Endothelial cell (in vitro differentiated cells): Measurements from ENCODE around the gene SHISA3. TPM values are rescaled to one million over a fixed set of nuclear protein-coding genes. Genes with fewer than 3 reads are reported as not detected.

Experiments used
- DNase-seq: peaks from one replicate; pipeline ENCODE4 v3.0.0; 2021; ENCODE audit warnings: low spot score
- H3K27ac Mint-ChIP-seq: one replicate; pipeline ENCODE4 v1.8.0; 2021; ENCODE audit warnings: mixed read lengths, inconsistent platforms; ENCODE audit not compliant: unreplicated experiment
- H3K27me3 Mint-ChIP-seq: one replicate; pipeline ENCODE4 v1.8.0; 2021; ENCODE audit warnings: mild to moderate bottlenecking, moderate library complexity, mixed read lengths, inconsistent platforms; ENCODE audit not compliant: unreplicated experiment
- H3K36me3 Mint-ChIP-seq: one replicate; pipeline ENCODE4 v1.8.0; 2021; ENCODE audit warnings: mild to moderate bottlenecking, low read depth, mixed read lengths, inconsistent platforms; ENCODE audit not compliant: unreplicated experiment
- H3K4me1 Mint-ChIP-seq: one replicate; pipeline ENCODE4 v1.8.0; 2021; ENCODE audit warnings: mild to moderate bottlenecking, mixed read lengths, inconsistent platforms; ENCODE audit not compliant: unreplicated experiment
- H3K4me3 Mint-ChIP-seq: one replicate; pipeline ENCODE4 v1.8.0; 2021; ENCODE audit warnings: mild to moderate bottlenecking, mixed read lengths, inconsistent platforms; ENCODE audit not compliant: unreplicated experiment
- H3K9me3 Mint-ChIP-seq: one replicate; pipeline ENCODE4 v1.8.0; 2021; ENCODE audit warnings: mixed read lengths, inconsistent platforms; ENCODE audit not compliant: unreplicated experiment
- CTCF ChIP-seq: fragments of 200-600 bp; sonication (generic); IDR thresholded peaks from one replicate; pipeline ENCODE4 v1.5.0; 2021; ENCODE audit warnings: antibody characterized with exemption; ENCODE audit not compliant: unreplicated experiment
- total RNA-seq: library from RNA; stranded (reverse); fragmentation: NEBNext Ultra II Directional; extraction: Animal tissue kit (Norgen Biotek cat#: 25700); gene quantifications from one replicate; pipeline ENCODE4 v1.2.1, GENCODE V29; 2021; ENCODE audit not compliant: unreplicated experiment

SHISA3 gene
- total RNA-seq, 1 donor from 2014 or later = 0.36 TPM

- peaks cover 2% of the 10 kb centered on the region for H3K27me3 Mint-ChIP-seq
- H3K36me3 Mint-ChIP-seq = peaks cover 10% of the 10 kb centered on the region
- no peaks in the 10 kb centered on the region for H3K9me3 Mint-ChIP-seq
- H3K27ac Mint-ChIP-seq = no peak overlapping the region
- peak overlapping the region; percentile 8 for H3K4me3 Mint-ChIP-seq
- no peak for DNase-seq
- peaks cover 3% of the 10 kb centered on the region for H3K4me1 Mint-ChIP-seq
- TF ChIP-seq CTCF = no peak
Measured at GRCh38 chr4:42440083-42440482, 42.8 kb downstream of the SHISA3 start.

GRCh38 chr4:42442601-42443000 is 45.3 kb downstream of the SHISA3 start:
- DNase-seq = no peak
- Mint-ChIP-seq H3K36me3 (peaks cover 3% of the 10 kb centered on the region), H3K9me3 (no peaks in the 10 kb centered on the region), H3K27ac (no peak overlapping the region), H3K4me3 (no peak overlapping the region), H3K27me3 (peaks cover 2% of the 10 kb centered on the region), H3K4me1 (peaks cover 5% of the 10 kb centered on the region)
- TF ChIP-seq CTCF = no peak

DNA sequence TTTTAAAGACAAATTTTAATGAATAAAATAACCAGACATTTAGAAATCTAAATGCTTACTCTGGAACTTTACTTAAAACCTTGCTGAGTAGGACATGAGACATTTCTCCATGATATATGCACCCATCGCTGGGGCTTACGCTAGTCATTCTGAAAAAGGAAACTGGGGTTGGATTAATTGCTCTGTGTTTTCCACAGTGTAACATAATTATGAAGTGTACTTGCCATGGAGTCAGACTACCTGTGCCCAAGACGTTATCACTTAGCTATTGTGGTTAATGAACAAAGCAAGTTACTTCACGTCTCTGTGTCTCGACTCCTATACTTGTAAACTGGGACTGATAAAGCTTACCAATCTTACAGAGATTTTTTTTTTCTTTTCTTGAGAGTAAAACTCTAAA is 47.8 kb downstream of the SHISA3 start:
- TF ChIP-seq CTCF = no peak
- no peak for DNase-seq
- Mint-ChIP-seq H3K4me3 (no peak overlapping the region), H3K27me3 (no peaks in the 10 kb centered on the region), H3K9me3 (no peaks in the 10 kb centered on the region), H3K4me1 (peaks cover 2% of the 10 kb centered on the region), H3K36me3 (no peaks in the 10 kb centered on the region), H3K27ac (no peak overlapping the region)

DNA sequence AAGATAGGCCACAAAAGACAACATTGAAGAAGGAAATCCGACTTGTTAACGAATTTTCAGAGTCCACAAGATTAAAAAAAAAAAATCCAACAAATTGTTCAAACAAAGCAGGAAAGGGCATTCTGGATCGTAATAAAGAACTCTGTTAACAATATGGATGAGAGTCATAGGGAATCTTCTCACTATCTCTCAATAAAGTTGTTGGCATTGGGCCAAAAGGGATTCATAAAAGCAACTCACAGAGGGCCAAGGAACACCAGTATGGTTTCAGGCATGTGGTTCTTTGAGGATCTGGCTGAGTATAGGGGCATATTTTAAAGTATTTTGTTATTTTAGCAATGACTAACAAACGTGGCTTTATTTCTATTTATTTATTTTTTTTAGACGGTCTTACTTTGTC is 49.5 kb downstream of the SHISA3 start:
- no peak overlapping the region for H3K4me3 Mint-ChIP-seq
- H3K9me3 Mint-ChIP-seq = no peaks in the 10 kb centered on the region
- TF ChIP-seq CTCF = no peak
- DNase-seq = no peak
- H3K36me3 Mint-ChIP-seq = peaks cover 3% of the 10 kb centered on the region
- H3K27me3 Mint-ChIP-seq = no peaks in the 10 kb centered on the region
- H3K27ac Mint-ChIP-seq = no peak overlapping the region
- H3K4me1 Mint-ChIP-seq = peaks cover 2% of the 10 kb centered on the region

Other genes starting within 250 kb of the SHISA3 start
- gene BEND4, start 244.8 kb upstream of the SHISA3 start, total RNA-seq = 16.3 TPM